IMR-90 (cell line): Measurements from ENCODE around the gene GADL1. TPM values are rescaled to one million over a fixed set of nuclear protein-coding genes. Genes with fewer than 3 reads are reported as not detected.

Source experiments
- ATAC-seq: fragments of 200-7000 bp; cut with Tn5 transposase; 2 replicates; pipeline ENCODE4 v1.9.1; 2020; ENCODE audit warnings: low read depth, mild to moderate bottlenecking, moderate library complexity
- BruUV-seq: library from RNA; stranded (reverse); fragments of 400-500 nt; replicated peaks from 2 replicates; lab custom pipeline; 2021; lab: Mats Ljungman, UMichigan
- CTCF ChIA-PET: fragments of 300-600 bp; formaldehyde crosslinking; extraction: SDS; loops from one replicate; lab custom pipeline; 2021; ENCODE audit warnings: antibody characterized with exemption; lab: Yijun Ruan, JAX
- POLR2A ChIA-PET: fragments of 300-600 bp; sonication (Branson Sonifier 250); formaldehyde crosslinking; loops from one replicate; lab custom pipeline; 2022; ENCODE audit warnings: antibody characterized with exemption; ENCODE audit not compliant: unreplicated experiment; lab: Charles Lee
- DNase-seq: peaks from one replicate; pipeline ENCODE4 v3.0.0; 2013
- H2AFZ ChIP-seq: replicated peaks from 2 replicates; pipeline ENCODE3; 2013; ENCODE audit warnings: low read length, mild to moderate bottlenecking; ENCODE audit not compliant: poor library complexity
- H2AK5ac ChIP-seq: 2 replicates; pipeline ENCODE4 v1.6.1; 2013; ENCODE audit warnings: low read depth, low read length, inconsistent platforms
- H2AK9ac ChIP-seq: replicated peaks from 2 replicates; pipeline ENCODE3; 2013; ENCODE audit warnings: mild to moderate bottlenecking, low read depth, low read length, moderate library complexity; ENCODE audit not compliant: poor library complexity
- H2BK120ac ChIP-seq: 2 replicates; pipeline ENCODE4 v1.6.1; 2013; ENCODE audit warnings: low read depth, low read length, inconsistent platforms
- H2BK15ac ChIP-seq: 3 replicates; pipeline ENCODE4 v1.6.1; 2013; ENCODE audit warnings: low read depth, low read length, inconsistent platforms
- H2BK20ac ChIP-seq: 2 replicates; pipeline ENCODE4 v1.6.1; 2013; ENCODE audit warnings: low read depth, mild to moderate bottlenecking, inconsistent platforms, low read length, moderate library complexity
- H2BK5ac ChIP-seq: 2 replicates; pipeline ENCODE4 v1.6.1; 2013; ENCODE audit warnings: mild to moderate bottlenecking, low read depth, low read length, inconsistent platforms; ENCODE audit not compliant: poor library complexity, severe bottlenecking
- H3K14ac ChIP-seq: replicated peaks from 2 replicates; pipeline ENCODE4 v1.6.1; 2013; ENCODE audit warnings: low read depth, low read length, inconsistent platforms
- H3K18ac ChIP-seq: 2 replicates; pipeline ENCODE4 v1.6.1; 2013; ENCODE audit warnings: low read depth, low read length, control low read depth
- H3K23ac ChIP-seq: 2 replicates; pipeline ENCODE4 v1.6.1; 2013; ENCODE audit warnings: low read depth, low read length, inconsistent platforms
- H3K27ac ChIP-seq: 2 replicates; pipeline ENCODE4 v1.5.1; 2013; ENCODE audit warnings: mild to moderate bottlenecking, control low read depth, low read length; ENCODE audit not compliant: insufficient read depth
- H3K27me3 ChIP-seq: 2 replicates; pipeline ENCODE4 v1.6.1; 2013; ENCODE audit warnings: low read length; ENCODE audit not compliant: control insufficient read depth, insufficient read depth
- H3K36me3 ChIP-seq: 2 replicates; pipeline ENCODE4 v1.6.1; 2013; ENCODE audit warnings: low read length, mixed read lengths; ENCODE audit not compliant: control insufficient read depth, insufficient read depth
- H3K4ac ChIP-seq: 2 replicates; pipeline ENCODE4 v1.6.1; 2013; ENCODE audit warnings: low read depth, low read length, inconsistent platforms
- H3K4me1 ChIP-seq: 2 replicates; pipeline ENCODE4 v1.6.1; 2013; ENCODE audit warnings: low read length, mixed read lengths; ENCODE audit not compliant: control insufficient read depth, insufficient read depth
- H3K4me2 ChIP-seq: 2 replicates; pipeline ENCODE4 v1.6.1; 2013; ENCODE audit warnings: low read depth, mild to moderate bottlenecking, control low read depth, low read length, moderate library complexity
- H3K4me3 ChIP-seq: 2 replicates; pipeline ENCODE4 v1.5.1; 2013; ENCODE audit warnings: low read depth, mild to moderate bottlenecking, control low read depth, low read length, moderate library complexity; ENCODE audit not compliant: insufficient read depth
- H3K56ac ChIP-seq: 2 replicates; pipeline ENCODE4 v1.6.1; 2013; ENCODE audit warnings: low read length, inconsistent platforms; ENCODE audit not compliant: insufficient read depth; ENCODE audit errors: extremely low read depth
- H3K79me1 ChIP-seq, 2 experiments: 2 replicates each; pipeline ENCODE4 v1.6.1; 2013; ENCODE audit warnings: low read length in 2 of 2, inconsistent platforms in 1 of 2, low read depth in 1 of 2
- H3K9ac ChIP-seq: 2 replicates; pipeline ENCODE4 v1.6.1; 2013; ENCODE audit warnings: low read depth, low read length, control low read depth
- H3K9me1 ChIP-seq: 2 replicates; pipeline ENCODE4 v1.6.1; 2013; ENCODE audit warnings: low read length, inconsistent platforms; ENCODE audit not compliant: insufficient read depth
- H3K9me3 ChIP-seq: 2 replicates; pipeline ENCODE4 v1.6.1; 2013; ENCODE audit warnings: low read length; ENCODE audit not compliant: control insufficient read depth, insufficient read depth
- H4K20me1 ChIP-seq: 2 replicates; pipeline ENCODE4 v1.6.1; 2013; ENCODE audit warnings: low read length, inconsistent platforms; ENCODE audit not compliant: insufficient read depth
- H4K5ac ChIP-seq: 2 replicates; pipeline ENCODE4 v1.6.1; 2013; ENCODE audit warnings: mild to moderate bottlenecking, low read depth, low read length, control low read depth
- H4K8ac ChIP-seq, 2 experiments: 2 replicates each; pipeline ENCODE4 v1.6.1; 2013; ENCODE audit warnings: low read depth in 2 of 2, low read length in 2 of 2, control low read depth in 1 of 2, inconsistent platforms in 1 of 2
- H4K91ac ChIP-seq: 2 replicates; pipeline ENCODE4 v1.6.1; 2013; ENCODE audit warnings: low read depth, low read length, inconsistent platforms; ENCODE audit not compliant: insufficient read depth
- BHLHE40 ChIP-seq: fragments of 150-350 bp; IDR thresholded peaks from 2 replicates; pipeline ENCODE4 v1.6.1; 2016; ENCODE audit warnings: mild to moderate bottlenecking, low read depth, low read length
- CEBPB ChIP-seq: IDR thresholded peaks from 2 replicates; pipeline ENCODE4 v1.6.1; 2012; ENCODE audit warnings: low read depth, low read length, improper control_type of control experiment
- CHD1 ChIP-seq: IDR thresholded peaks from 2 replicates; pipeline ENCODE4 v1.6.1; 2012; ENCODE audit warnings: low read depth, low read length, improper control_type of control experiment
- CTCF ChIP-seq: conservative IDR thresholded peaks from 2 replicates; pipeline ENCODE4 v1.5.1; 2012; ENCODE audit warnings: mild to moderate bottlenecking, low read depth, low read length, improper control_type of control experiment
- ELK1 ChIP-seq: fragments of 150-350 bp; IDR thresholded peaks from 2 replicates; pipeline ENCODE4 v1.6.1; 2016; ENCODE audit warnings: low read depth, mild to moderate bottlenecking, low read length, moderate library complexity, borderline replicate concordance
- FOS ChIP-seq: fragments of 150-350 bp; IDR thresholded peaks from 2 replicates; pipeline ENCODE4 v1.6.1; 2016; ENCODE audit warnings: low read depth, low read length
- MAFK ChIP-seq: IDR thresholded peaks from 2 replicates; pipeline ENCODE4 v1.6.1; 2012; ENCODE audit warnings: low read depth, low read length, improper control_type of control experiment
- MAZ ChIP-seq: IDR thresholded peaks from 2 replicates; pipeline ENCODE4 v1.6.1; 2012; ENCODE audit warnings: low read depth, mild to moderate bottlenecking, low read length, improper control_type of control experiment, moderate library complexity, borderline replicate concordance
- MXI1 ChIP-seq: IDR thresholded peaks from 2 replicates; pipeline ENCODE4 v1.6.1; 2012; ENCODE audit warnings: low read depth, mild to moderate bottlenecking, low read length, moderate library complexity, borderline replicate concordance
- NFE2L2 ChIP-seq: fragments of 150-350 bp; IDR thresholded peaks from 2 replicates; pipeline ENCODE4 v1.6.1; 2016; ENCODE audit warnings: low read depth, mild to moderate bottlenecking, low read length
- POLR2A ChIP-seq: IDR thresholded peaks from 2 replicates; pipeline ENCODE4 v1.6.1; 2012; ENCODE audit warnings: mild to moderate bottlenecking, low read depth, low read length
- RAD21 ChIP-seq: IDR thresholded peaks from 2 replicates; pipeline ENCODE4 v1.6.1; 2012; ENCODE audit warnings: low read length, improper control_type of control experiment
- RCOR1 ChIP-seq: IDR thresholded peaks from 2 replicates; pipeline ENCODE4 v1.6.1; 2012; ENCODE audit warnings: mild to moderate bottlenecking, low read length, improper control_type of control experiment; ENCODE audit not compliant: insufficient replicate concordance
- RFX5 ChIP-seq: IDR thresholded peaks from 2 replicates; pipeline ENCODE4 v1.8.0; 2012; ENCODE audit warnings: low read depth, mild to moderate bottlenecking, low read length, moderate library complexity
- SMC3 ChIP-seq: fragments of 150-350 bp; IDR thresholded peaks from 2 replicates; pipeline ENCODE4 v1.6.1; 2016; ENCODE audit warnings: low read depth, mild to moderate bottlenecking, antibody characterized with exemption, low read length, moderate library complexity
- USF2 ChIP-seq: fragments of 150-350 bp; IDR thresholded peaks from 2 replicates; pipeline ENCODE4 v1.6.1; 2017; ENCODE audit warnings: mild to moderate bottlenecking, antibody characterized with exemption, low read length, low read depth
- WGBS, 2 experiments: methylation state at CpG; one replicate each; pipeline versions ENCODE4 v1.1.5 to v1.1.7; 2013; ENCODE audit warnings: missing lambda C conversion rate in 2 of 2; ENCODE audit not compliant: insufficient read length in 1 of 2; ENCODE audit errors: extremely low coverage in 2 of 2; 5-methylcytosine and 5-hydroxymethylcytosine counted together
- dilution Hi-C: fragments of 300-500 bp; cut with HindIII; formaldehyde crosslinking; loops from one replicate; pipeline ENCODE4 v1.14.3; 2018; ENCODE audit warnings: low sequenced_read_pairs; ENCODE audit not compliant: unreplicated experiment
- in situ Hi-C: fragments of 300-500 bp; cut with MboI; formaldehyde crosslinking; loops from 3 replicates; pipeline ENCODE4 v1.14.3; 2019; ENCODE audit warnings: low sequenced_read_pairs, inconsistent platforms, mixed read lengths
- intact Hi-C: fragments of 100-400 bp; cut with micrococcal nuclease; formaldehyde crosslinking; loops from 2 replicates; pipeline ENCODE4 v1.10.0; 2022
- polyA plus RNA-seq, 3 experiments: library from polyadenylated mRNA; depleted of rRNA; stranded (reverse); fragments of >200 nt; gene quantifications; 2 replicates each; pipeline ENCODE4 v1.2.3, GENCODE V29; 2012; ENCODE audit warnings: low replicate concordance in 1 of 3
- total RNA-seq: library from RNA; depleted of rRNA; stranded (reverse); fragments of >200 nt; gene quantifications from 2 replicates; pipeline ENCODE4 v1.2.3, GENCODE V29; 2012

The GADL1 gene
- total and polyA plus RNA-seq, 2 of the 4 experiments (the other 2 are of a cell fraction): not detected

- H3K27me3 ChIP-seq: peaks cover 2% of the 10 kb centered on the region; the same call in 1 of the 2 replicates
- no peak for DNase-seq
- H3K4ac ChIP-seq: no peak overlapping the region
- no peak overlapping the region for H4K5ac ChIP-seq
- no peak overlapping the region for H4K91ac ChIP-seq
- H3K79me1 ChIP-seq: no peaks in the 10 kb centered on the region
- no peaks in the 10 kb centered on the region for H3K36me3 ChIP-seq
- ATAC-seq: no peak
- no peak overlapping the region for H2BK20ac ChIP-seq
- no peak overlapping the region for H2BK120ac ChIP-seq
- ChIA-PET CTCF (no interaction called here), POLR2A (no interaction called here)
- H3K23ac ChIP-seq: no peak overlapping the region
- no peak overlapping the region for H2AK5ac ChIP-seq
- H4K20me1 ChIP-seq: no peaks in the 10 kb centered on the region
- dilution Hi-C loops: no loop called here
- H3K9me3 ChIP-seq: no peaks in the 10 kb centered on the region
- no peak overlapping the region for H4K8ac ChIP-seq
- H3K9ac ChIP-seq: no peak overlapping the region
- no peak overlapping the region for H2AK9ac ChIP-seq
- intact Hi-C loops: no loop called here
- WGBS, 2 experiments: 75% methylated on average over 2 of the region's 5 CpGs; no CpG with 5 or more reads in 1 of the 2 experiments
- no peak overlapping the region for H3K14ac ChIP-seq
- no peak overlapping the region for H2BK15ac ChIP-seq
- BruUV-seq: no TSS peak
- H3K4me2 ChIP-seq: no peak overlapping the region
- no peak overlapping the region for H3K27ac ChIP-seq
- H3K9me1 ChIP-seq: no peaks in the 10 kb centered on the region
- TF ChIP-seq FOS (no peak), CEBPB (no peak), RAD21 (no peak), NFE2L2 (no peak), SMC3 (no peak), MAZ (no peak), USF2 (no peak), RCOR1 (no peak), CHD1 (no peak), CTCF (no peak), BHLHE40 (no peak), MXI1 (no peak), MAFK (no peak), ELK1 (no peak), POLR2A (no peak), RFX5 (no peak)
- in situ Hi-C loops: no loop called here
- H3K18ac ChIP-seq: no peak overlapping the region
- H2AFZ ChIP-seq: no peak overlapping the region
- H2BK5ac ChIP-seq: no peak overlapping the region
- no peaks in the 10 kb centered on the region for H3K4me1 ChIP-seq
- no peak overlapping the region for H3K56ac ChIP-seq
- no peak overlapping the region for H3K4me3 ChIP-seq
Observed at GRCh38 chr3:30875505-30875904, 19.0 kb downstream of the GADL1 start.
